ENCODE data around the gene ENO4.
A peak's percentile ranks its signal among the peaks of the same experiment; 100 is the strongest.

ENO4 gene

DNA sequence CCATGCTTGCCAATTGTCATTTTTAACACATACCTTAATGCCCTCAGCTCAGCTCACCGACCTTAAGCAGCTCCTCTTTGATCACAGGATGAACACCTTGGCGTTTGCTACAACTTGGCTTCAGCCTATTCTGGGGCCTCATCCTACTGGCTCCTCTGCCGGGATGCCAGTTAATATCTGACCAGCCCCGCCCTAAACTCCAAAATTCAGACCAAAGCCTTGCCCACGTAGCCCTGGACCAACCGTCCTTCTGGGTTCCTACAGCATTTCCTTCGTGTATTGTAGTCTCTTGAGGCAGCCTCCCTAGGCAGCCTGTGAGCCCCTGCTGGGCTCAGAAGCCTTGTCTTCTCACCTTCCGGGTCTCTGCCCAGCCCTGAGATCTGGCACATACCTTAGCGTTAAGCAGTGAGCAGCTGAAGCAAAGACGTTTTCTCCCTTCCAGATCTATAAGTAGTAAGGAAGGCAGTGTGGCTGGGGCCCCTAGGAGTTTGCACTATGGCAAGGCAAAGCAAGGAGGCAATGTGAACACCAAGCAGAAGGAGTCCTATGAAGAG, 836 bp downstream of the ENO4 start:
- Histone ChIP-seq H3K4me1 (ENCODE audit: insufficient read depth, low read length) (peaks cover 5% of the 10 kb centered on the region), H3K36me3 (ENCODE audit: insufficient read depth, low read length) (no peaks in the 10 kb centered on the region), H3K27me3 (ENCODE audit: control insufficient read depth in 1 of 2, insufficient read depth in 2 of 2, low read length in 2 of 2) (no peaks in the 10 kb centered on the region), H3K27ac (ENCODE audit: low read depth, low read length) (no peak overlapping the region), H3K4me3 (ENCODE audit: low read depth in 1 of 2, low read length in 2 of 2) (peak overlapping the region; percentile 83 to 85), H3K9ac (ENCODE audit: low read length) (peak overlapping the region; percentile 30), H3K9me3 (ENCODE audit: low read length) (no peaks in the 10 kb centered on the region)

DNA sequence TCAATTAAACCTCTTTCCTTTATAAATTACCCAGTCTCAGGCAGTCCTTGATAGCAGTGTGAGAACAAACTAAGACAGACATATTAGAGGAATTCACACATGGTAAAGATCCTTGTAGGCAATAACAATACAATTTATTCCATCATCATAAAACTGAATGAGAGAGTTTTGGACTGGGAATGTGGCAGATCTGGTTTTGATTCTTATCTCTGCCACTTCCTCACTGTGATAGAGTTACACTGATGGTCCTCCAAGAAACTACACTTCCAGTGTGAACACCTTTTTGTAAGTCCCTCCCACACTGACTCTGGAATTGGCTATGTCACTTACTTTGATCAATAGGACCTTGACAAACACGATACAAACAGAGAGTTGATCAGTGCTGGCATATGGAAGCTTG, 2.9 kb downstream of the ENO4 start:
- Histone ChIP-seq H3K27me3 (ENCODE audit: control insufficient read depth in 1 of 2, insufficient read depth in 2 of 2, low read length in 2 of 2) (no peaks in the 10 kb centered on the region), H3K9me3 (ENCODE audit: low read length) (no peaks in the 10 kb centered on the region), H3K4me1 (ENCODE audit: insufficient read depth, low read length) (peaks cover 5% of the 10 kb centered on the region), H3K36me3 (ENCODE audit: insufficient read depth, low read length) (no peaks in the 10 kb centered on the region), H3K9ac (ENCODE audit: low read length) (no peak overlapping the region), H3K4me3 (ENCODE audit: low read depth in 1 of 2, low read length in 2 of 2) (no peak overlapping the region), H3K27ac (ENCODE audit: low read depth, low read length) (no peak overlapping the region)

DNA sequence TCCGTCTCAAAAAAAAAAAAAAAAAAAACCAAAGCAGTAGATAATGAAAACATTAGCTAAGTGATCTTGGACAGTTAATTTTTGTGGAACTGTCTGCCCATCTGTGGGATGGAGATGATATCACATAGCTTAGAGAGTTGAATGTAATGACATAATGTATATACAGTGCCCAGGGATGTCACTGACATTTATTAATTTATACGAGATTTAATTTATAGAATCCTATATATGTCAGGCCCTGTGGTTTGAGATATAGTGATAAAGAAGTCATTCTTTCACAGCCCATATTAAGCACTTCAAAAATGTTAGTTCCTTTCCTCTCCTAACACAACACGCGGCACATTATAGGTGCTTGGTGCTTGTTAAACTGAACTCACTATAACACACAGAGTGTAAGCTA, 4.0 kb downstream of the ENO4 start:
- H3K27me3 ChIP-seq (ENCODE audit: control insufficient read depth in 1 of 2, insufficient read depth in 2 of 2, low read length in 2 of 2), result no peaks in the 10 kb centered on the region
- no peak overlapping the region for H3K27ac ChIP-seq (ENCODE audit: low read depth, low read length)
- H3K4me3 ChIP-seq (ENCODE audit: low read depth in 1 of 2, low read length in 2 of 2), result no peak overlapping the region
- H3K4me1 ChIP-seq (ENCODE audit: insufficient read depth, low read length), result peaks cover 5% of the 10 kb centered on the region
- no peaks in the 10 kb centered on the region for H3K36me3 ChIP-seq (ENCODE audit: insufficient read depth, low read length)
- H3K9ac ChIP-seq (ENCODE audit: low read length), result no peak overlapping the region
- H3K9me3 ChIP-seq (ENCODE audit: low read length), result no peaks in the 10 kb centered on the region

DNA sequence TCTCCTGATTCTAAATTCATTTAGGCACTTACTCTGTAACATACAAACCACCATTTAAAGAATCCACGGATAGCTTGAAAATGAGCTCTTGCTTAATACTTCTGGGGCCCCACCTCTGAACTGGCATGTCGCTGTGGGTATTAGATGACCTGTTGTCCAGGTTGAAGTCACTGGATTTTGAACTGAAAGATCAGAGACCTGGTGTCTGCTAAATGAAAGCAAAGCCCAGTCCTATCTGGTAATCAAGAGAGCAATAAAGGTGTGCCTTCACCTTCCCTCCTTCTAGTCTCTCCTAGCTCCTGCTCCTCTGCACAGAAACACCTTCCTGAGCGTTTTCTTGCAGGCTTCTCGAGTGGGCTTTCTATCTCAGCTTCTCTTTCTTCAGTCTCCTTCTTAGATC, 4.4 kb downstream of the ENO4 start:
- no peaks in the 10 kb centered on the region for H3K9me3 ChIP-seq (ENCODE audit: low read length)
- no peak overlapping the region for H3K4me3 ChIP-seq (ENCODE audit: low read depth in 1 of 2, low read length in 2 of 2)
- no peaks in the 10 kb centered on the region for H3K36me3 ChIP-seq (ENCODE audit: insufficient read depth, low read length)
- H3K27ac ChIP-seq (ENCODE audit: low read depth, low read length), result no peak overlapping the region
- H3K9ac ChIP-seq (ENCODE audit: low read length), result no peak overlapping the region
- peaks cover 5% of the 10 kb centered on the region for H3K4me1 ChIP-seq (ENCODE audit: insufficient read depth, low read length)
- no peaks in the 10 kb centered on the region for H3K27me3 ChIP-seq (ENCODE audit: control insufficient read depth in 1 of 2, insufficient read depth in 2 of 2, low read length in 2 of 2)

DNA sequence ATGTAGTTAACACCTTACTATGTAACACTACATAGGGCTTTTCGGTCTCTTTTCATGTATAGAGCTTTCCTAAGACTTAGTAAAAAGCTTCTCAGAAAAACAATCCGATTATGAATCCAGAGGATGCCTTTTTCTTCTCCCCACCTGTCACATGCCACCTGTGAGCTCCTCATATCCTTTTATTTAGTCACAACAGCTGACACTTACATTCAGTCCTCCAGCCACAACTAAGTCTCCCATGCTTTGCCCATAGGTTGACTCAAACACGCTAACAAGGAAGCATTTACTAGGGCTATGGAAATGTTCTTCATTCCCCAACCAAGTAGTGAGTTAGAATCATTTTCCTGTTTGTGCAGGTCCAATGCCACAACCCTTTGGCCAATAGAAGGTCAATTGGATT, 7.9 kb downstream of the ENO4 start:
- H3K36me3 ChIP-seq (ENCODE audit: insufficient read depth, low read length), result no peaks in the 10 kb centered on the region
- no peak overlapping the region for H3K4me3 ChIP-seq (ENCODE audit: low read depth in 1 of 2, low read length in 2 of 2)
- H3K9me3 ChIP-seq (ENCODE audit: low read length), result no peaks in the 10 kb centered on the region
- no peaks in the 10 kb centered on the region for H3K27me3 ChIP-seq (ENCODE audit: control insufficient read depth in 1 of 2, insufficient read depth in 2 of 2, low read length in 2 of 2)
- H3K4me1 ChIP-seq (ENCODE audit: insufficient read depth, low read length), result no peaks in the 10 kb centered on the region
- H3K9ac ChIP-seq (ENCODE audit: low read length), result no peak overlapping the region
- no peak overlapping the region for H3K27ac ChIP-seq (ENCODE audit: low read depth, low read length)

- H3K36me3 ChIP-seq (ENCODE audit: insufficient read depth, low read length), result no peaks in the 10 kb centered on the region
- no peaks in the 10 kb centered on the region for H3K4me1 ChIP-seq (ENCODE audit: insufficient read depth, low read length)
- no peak overlapping the region for H3K27ac ChIP-seq (ENCODE audit: low read depth, low read length)
Measured at GRCh38 chr10:116861796-116862195, 12.5 kb downstream of the ENO4 start.

DNA sequence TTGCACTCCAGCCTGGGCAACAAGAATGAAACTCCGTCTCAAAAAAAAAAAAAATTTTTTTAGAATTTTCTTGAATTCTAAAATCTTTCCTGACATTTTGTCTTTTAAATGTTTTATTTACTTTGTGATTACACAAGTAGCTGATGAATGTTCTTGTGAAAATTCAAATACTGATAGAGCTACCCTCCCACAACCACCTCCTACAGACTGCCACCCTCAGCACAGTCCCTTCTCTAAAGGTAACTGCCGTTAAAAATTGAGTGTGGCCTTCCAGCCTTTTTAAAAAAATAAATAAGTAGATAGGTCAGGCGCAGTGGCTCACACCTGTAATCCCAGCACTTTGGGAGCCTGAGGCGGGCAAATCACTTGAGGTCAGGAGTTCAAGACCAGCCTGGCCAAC, 15.1 kb downstream of the ENO4 start:
- no peaks in the 10 kb centered on the region for H3K36me3 ChIP-seq (ENCODE audit: insufficient read depth, low read length)
- no peak overlapping the region for H3K9ac ChIP-seq (ENCODE audit: low read length)
- no peaks in the 10 kb centered on the region for H3K27me3 ChIP-seq (ENCODE audit: control insufficient read depth in 1 of 2, insufficient read depth in 2 of 2, low read length in 2 of 2)
- H3K4me1 ChIP-seq (ENCODE audit: insufficient read depth, low read length), result no peaks in the 10 kb centered on the region
- no peaks in the 10 kb centered on the region for H3K9me3 ChIP-seq (ENCODE audit: low read length)
- no peak overlapping the region for H3K27ac ChIP-seq (ENCODE audit: low read depth, low read length)
- no peak overlapping the region for H3K4me3 ChIP-seq (ENCODE audit: low read depth in 1 of 2, low read length in 2 of 2)

More at GRCh38 chr10:116861796-116862195, 12.5 kb downstream of the ENO4 start:
- no peaks in the 10 kb centered on the region for H3K9me3 ChIP-seq (ENCODE audit: low read length)
- no peaks in the 10 kb centered on the region for H3K27me3 ChIP-seq (ENCODE audit: control insufficient read depth in 1 of 2, insufficient read depth in 2 of 2, low read length in 2 of 2)
- no peak overlapping the region for H3K4me3 ChIP-seq (ENCODE audit: low read depth in 1 of 2, low read length in 2 of 2)
- H3K9ac ChIP-seq (ENCODE audit: low read length), result no peak overlapping the region

- no peaks in the 10 kb centered on the region for H3K27me3 ChIP-seq (ENCODE audit: control insufficient read depth in 1 of 2, insufficient read depth in 2 of 2, low read length in 2 of 2)
- no peak overlapping the region for H3K9ac ChIP-seq (ENCODE audit: low read length)
- H3K9me3 ChIP-seq (ENCODE audit: low read length), result no peaks in the 10 kb centered on the region
- H3K36me3 ChIP-seq (ENCODE audit: insufficient read depth, low read length), result no peaks in the 10 kb centered on the region
- H3K4me3 ChIP-seq (ENCODE audit: low read depth in 1 of 2, low read length in 2 of 2), result no peak overlapping the region
- no peak overlapping the region for H3K27ac ChIP-seq (ENCODE audit: low read depth, low read length)
- no peaks in the 10 kb centered on the region for H3K4me1 ChIP-seq (ENCODE audit: insufficient read depth, low read length)
Measured at GRCh38 chr10:116866066-116866465, 16.8 kb downstream of the ENO4 start.

- Histone ChIP-seq H3K27me3 (ENCODE audit: control insufficient read depth in 1 of 2, insufficient read depth in 2 of 2, low read length in 2 of 2) (no peaks in the 10 kb centered on the region), H3K4me1 (ENCODE audit: insufficient read depth, low read length) (no peaks in the 10 kb centered on the region), H3K9me3 (ENCODE audit: low read length) (no peaks in the 10 kb centered on the region), H3K27ac (ENCODE audit: low read depth, low read length) (no peak overlapping the region), H3K4me3 (ENCODE audit: low read depth in 1 of 2, low read length in 2 of 2) (no peak overlapping the region), H3K36me3 (ENCODE audit: insufficient read depth, low read length) (no peaks in the 10 kb centered on the region), H3K9ac (ENCODE audit: low read length) (no peak overlapping the region)
Measured at GRCh38 chr10:116866987-116867595, 17.8 kb downstream of the ENO4 start.

DNA sequence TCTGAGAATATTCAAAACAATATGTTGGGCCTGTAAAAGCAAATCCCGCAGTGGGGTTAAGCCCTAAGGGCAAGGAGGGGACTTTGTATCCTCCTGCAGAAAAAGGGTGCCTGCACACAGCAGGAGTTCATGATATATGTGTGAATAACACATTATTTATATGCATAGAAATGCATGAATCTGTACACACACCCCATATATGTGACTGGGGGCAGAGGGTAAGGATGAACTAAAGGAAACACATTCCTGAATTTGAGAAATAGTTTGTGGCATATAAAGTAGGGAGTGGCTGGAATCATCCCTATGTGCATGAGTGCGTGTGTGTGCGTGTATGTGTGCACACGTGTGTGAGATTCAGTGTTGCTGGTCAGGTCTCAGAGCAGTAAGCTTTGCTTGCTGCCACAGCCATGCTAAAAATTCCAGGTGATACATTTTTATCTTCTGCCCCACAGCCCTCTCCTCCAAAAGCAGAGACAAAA, 18.9 kb downstream of the ENO4 start:
- no peaks in the 10 kb centered on the region for H3K27me3 ChIP-seq (ENCODE audit: control insufficient read depth in 1 of 2, insufficient read depth in 2 of 2, low read length in 2 of 2)
- no peaks in the 10 kb centered on the region for H3K4me1 ChIP-seq (ENCODE audit: insufficient read depth, low read length)
- H3K9me3 ChIP-seq (ENCODE audit: low read length), result no peaks in the 10 kb centered on the region
- H3K27ac ChIP-seq (ENCODE audit: low read depth, low read length), result no peak overlapping the region
- no peaks in the 10 kb centered on the region for H3K36me3 ChIP-seq (ENCODE audit: insufficient read depth, low read length)
- H3K9ac ChIP-seq (ENCODE audit: low read length), result no peak overlapping the region
- H3K4me3 ChIP-seq (ENCODE audit: low read depth in 1 of 2, low read length in 2 of 2), result no peak overlapping the region

DNA sequence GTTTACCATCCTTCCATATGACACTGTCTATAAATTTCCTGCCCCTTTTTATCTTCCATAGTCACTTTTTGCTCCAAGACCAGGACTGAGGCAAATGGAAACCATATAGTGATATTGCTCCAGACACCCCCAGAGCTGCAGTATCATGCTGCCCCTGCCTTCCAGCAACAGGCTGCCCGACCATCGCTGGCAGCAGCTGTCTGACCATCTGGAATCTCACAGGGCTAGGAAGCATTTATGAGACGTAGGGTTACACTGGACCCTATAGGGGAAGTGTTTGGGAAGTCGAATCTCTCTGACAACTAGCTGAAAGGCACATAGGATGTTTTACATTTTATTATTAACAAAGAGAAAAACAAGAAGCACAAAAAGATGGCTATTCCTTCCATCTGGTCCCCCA, 19.4 kb downstream of the ENO4 start:
- Histone ChIP-seq H3K4me3 (ENCODE audit: low read depth in 1 of 2, low read length in 2 of 2) (no peak overlapping the region), H3K36me3 (ENCODE audit: insufficient read depth, low read length) (no peaks in the 10 kb centered on the region), H3K27ac (ENCODE audit: low read depth, low read length) (no peak overlapping the region), H3K27me3 (ENCODE audit: control insufficient read depth in 1 of 2, insufficient read depth in 2 of 2, low read length in 2 of 2) (no peaks in the 10 kb centered on the region), H3K9ac (ENCODE audit: low read length) (no peak overlapping the region), H3K9me3 (ENCODE audit: low read length) (no peaks in the 10 kb centered on the region), H3K4me1 (ENCODE audit: insufficient read depth, low read length) (no peaks in the 10 kb centered on the region)

GRCh38 chr10:116870949-116871348, 21.6 kb downstream of the ENO4 start:
- no peak overlapping the region for H3K9ac ChIP-seq (ENCODE audit: low read length)
- H3K9me3 ChIP-seq (ENCODE audit: low read length), result no peaks in the 10 kb centered on the region
- no peaks in the 10 kb centered on the region for H3K27me3 ChIP-seq (ENCODE audit: control insufficient read depth in 1 of 2, insufficient read depth in 2 of 2, low read length in 2 of 2)
- no peak overlapping the region for H3K27ac ChIP-seq (ENCODE audit: low read depth, low read length)
- H3K4me3 ChIP-seq (ENCODE audit: low read depth in 1 of 2, low read length in 2 of 2), result no peak overlapping the region
- H3K4me1 ChIP-seq (ENCODE audit: insufficient read depth, low read length), result no peaks in the 10 kb centered on the region
- H3K36me3 ChIP-seq (ENCODE audit: insufficient read depth, low read length), result no peaks in the 10 kb centered on the region
